GM18507 (cell line): ENCODE data around the gene NR1H4.
"Not testable (repeated sequence)": the region's sequence is repeated elsewhere in the genome, so short reads cannot be mapped to it uniquely, and the experiment has no call there.

Experiments used
- DNase-seq: peaks from one replicate; pipeline ENCODE4 v3.0.0; 2011; ENCODE audit warnings: low read depth; ENCODE audit not compliant: insufficient read length; ENCODE audit errors: extremely low spot score
- FAIRE-seq: peaks from 2 replicates; lab custom pipeline; 2011; peaks lifted over from hg19 to GRCh38; lab: Jason Lieb, UNC

Gene NR1H4

DNA sequence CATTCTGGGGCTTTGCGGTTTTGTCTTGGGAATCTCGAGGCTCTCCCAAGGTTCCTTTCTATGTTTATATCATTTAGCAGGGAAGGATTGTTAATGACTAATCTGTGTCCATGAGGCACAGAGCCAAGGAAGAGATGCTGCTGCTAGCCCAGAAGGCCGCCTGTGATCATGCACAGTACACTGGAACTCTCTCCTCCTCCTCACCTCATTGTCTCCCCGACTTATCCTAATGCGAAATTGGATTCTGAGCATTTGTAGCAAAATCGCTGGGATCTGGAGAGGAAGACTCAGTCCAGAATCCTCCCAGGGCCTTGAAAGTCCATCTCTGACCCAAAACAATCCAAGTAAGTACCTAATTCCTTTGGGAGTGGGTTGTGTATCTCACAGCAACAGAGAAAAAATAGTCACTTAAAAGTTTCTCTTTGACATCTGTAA, at the start of gene NR1H4:
TSS of gene NR1H4 (plus strand) at position 151 of the 435 bp plus-strand sequence. CDS start 19,458 bp downstream, outside the sequence.
- FAIRE-seq = no peak
- no peak for DNase-seq

- FAIRE-seq = no peak
- no peak for DNase-seq
These were observed 47.5 kb upstream of the NR1H4 start for GRCh38 chr12:100426145-100426544.

GRCh38 chr12:100427078-100427477, 46.6 kb upstream of the NR1H4 start:
- DNase-seq (no peak), FAIRE-seq (no peak)

DNA sequence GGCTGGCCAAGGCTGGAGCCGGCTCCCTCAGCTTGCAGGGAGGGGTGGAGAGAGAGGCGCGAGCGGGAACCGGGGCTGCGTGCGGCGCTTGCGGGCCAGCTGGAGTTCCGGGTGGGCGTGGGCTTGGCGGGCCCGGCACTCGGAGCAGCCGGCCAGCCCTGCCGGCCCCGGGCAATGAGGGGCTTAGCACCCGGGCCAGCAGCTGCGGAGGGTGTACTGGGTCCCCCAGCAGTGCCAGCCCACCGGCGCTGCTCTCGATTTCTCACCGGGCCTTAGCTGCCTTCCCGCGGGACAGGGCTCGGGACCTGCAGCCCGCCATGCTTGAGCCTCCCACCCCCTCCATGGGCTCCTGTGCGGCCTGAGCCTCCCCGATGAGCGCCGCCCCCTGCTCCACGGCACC, 43.4 kb upstream of the NR1H4 start:
- FAIRE-seq, DNase-seq: not testable (repeated sequence)

DNA sequence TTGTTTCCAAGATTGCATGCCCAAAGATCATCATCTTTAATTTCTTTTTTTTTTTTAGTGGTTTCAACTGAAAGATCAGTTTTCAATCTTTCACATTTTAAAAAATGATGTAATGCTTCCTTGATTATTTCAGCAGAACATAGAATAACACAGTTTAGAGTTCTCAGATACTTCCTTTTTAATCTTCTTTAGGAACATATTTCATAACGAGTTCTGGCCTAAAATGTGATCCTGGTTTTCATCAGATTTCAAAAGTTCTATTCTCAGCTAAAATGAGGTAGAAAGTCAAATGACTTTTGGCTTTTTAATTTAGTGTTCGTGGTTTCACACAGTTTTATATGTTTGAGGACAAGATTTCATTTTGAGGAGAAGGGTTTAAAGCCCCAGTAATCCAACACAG, 40.0 kb upstream of the NR1H4 start:
- DNase-seq (no peak), FAIRE-seq (no peak)

DNA sequence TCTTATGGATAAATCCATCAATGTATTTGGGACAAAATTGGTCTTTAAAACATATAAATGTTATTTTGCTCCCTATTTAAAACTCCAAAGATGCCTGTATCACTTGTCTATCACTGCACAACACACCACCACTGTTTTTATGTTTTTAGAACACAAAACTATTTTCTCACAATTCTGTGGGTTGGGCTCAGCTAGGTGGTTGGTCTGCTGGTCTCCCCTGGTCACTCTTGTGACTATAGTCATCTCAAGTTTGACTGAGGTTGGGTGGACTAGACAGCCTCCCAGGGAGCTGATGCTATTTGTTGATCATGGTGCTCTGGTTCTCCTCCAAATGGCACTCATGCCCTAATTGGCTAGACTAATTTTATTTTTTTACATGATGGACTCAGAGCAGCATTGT, 39.5 kb upstream of the NR1H4 start:
- FAIRE-seq = no peak
- no peak for DNase-seq

GRCh38 chr12:100435957-100436356, 37.7 kb upstream of the NR1H4 start:
- FAIRE-seq (no peak), DNase-seq (no peak)

- no peak for FAIRE-seq
- DNase-seq = no peak
These were observed 36.4 kb upstream of the NR1H4 start for GRCh38 chr12:100437038-100437841.

GRCh38 chr12:100439797-100440196, 33.9 kb upstream of the NR1H4 start:
- FAIRE-seq = no peak
- DNase-seq = no peak

DNA sequence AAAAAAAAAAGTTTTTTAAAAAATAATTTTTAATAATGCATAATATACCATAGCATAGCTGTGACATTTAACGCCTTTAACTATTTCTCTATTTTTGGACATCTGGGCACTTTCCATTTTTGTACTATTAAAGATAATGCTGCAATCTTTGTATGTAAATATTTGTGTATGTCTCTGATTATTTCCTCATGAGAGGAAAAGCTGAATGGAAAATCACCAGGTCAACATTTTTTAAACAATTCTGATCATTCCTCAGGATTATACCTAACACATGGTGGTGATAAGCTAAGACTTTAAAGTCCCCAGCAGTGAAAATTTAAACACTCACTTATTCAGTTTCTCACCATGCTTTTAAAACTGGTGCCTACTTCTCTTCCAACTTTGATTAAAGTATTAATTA, 31.3 kb upstream of the NR1H4 start:
- DNase-seq = no peak
- no peak for FAIRE-seq

- DNase-seq (no peak), FAIRE-seq (no peak)
These were observed 30.2 kb upstream of the NR1H4 start for GRCh38 chr12:100443434-100443833.

GRCh38 chr12:100445081-100445481, 28.6 kb upstream of the NR1H4 start:
- DNase-seq (no peak), FAIRE-seq (no peak)

GRCh38 chr12:100447381-100447780, 26.3 kb upstream of the NR1H4 start:
- no peak for DNase-seq
- no peak for FAIRE-seq

DNA sequence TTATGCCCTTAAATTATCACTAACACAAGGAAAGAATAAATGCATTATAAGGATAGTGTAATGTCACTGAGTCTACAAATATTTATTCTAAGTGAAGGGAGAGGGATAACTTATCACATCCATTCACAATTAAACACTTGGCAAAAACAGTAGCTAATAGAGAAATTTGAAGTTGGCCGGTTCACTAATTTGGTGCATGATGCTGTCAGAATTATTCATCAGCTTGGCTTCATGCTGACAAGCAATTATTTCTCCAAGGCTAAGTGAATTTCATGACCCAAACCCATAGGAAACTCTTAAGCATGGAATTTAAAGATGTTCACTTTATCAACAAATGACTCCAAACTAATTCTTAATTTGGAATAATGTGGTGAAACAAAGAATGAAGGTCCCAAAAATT, 25.0 kb upstream of the NR1H4 start:
- FAIRE-seq (no peak), DNase-seq (no peak)

DNA sequence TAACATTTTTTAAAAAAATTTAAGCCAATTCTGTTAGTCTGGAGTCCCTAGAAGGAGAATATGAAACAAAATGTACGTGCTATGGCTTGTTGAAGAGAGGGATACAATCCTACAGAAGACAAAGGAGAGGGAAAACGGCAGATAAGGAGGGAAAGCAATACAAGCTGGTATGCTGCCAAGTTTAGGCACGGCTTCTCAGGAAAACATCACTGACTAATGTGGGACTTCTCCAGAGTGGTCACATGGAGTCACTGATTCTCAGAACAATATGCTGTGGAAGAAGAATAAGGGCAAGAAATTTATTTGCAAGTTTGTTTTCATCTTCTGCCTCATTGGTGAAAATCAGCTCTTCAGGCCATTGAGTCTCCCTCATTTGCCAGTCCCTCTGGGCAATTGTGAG, 22.9 kb upstream of the NR1H4 start:
- DNase-seq (no peak), FAIRE-seq (no peak)

- FAIRE-seq (no peak), DNase-seq (no peak)
These were observed 19.7 kb upstream of the NR1H4 start for GRCh38 chr12:100453951-100454350.

DNA sequence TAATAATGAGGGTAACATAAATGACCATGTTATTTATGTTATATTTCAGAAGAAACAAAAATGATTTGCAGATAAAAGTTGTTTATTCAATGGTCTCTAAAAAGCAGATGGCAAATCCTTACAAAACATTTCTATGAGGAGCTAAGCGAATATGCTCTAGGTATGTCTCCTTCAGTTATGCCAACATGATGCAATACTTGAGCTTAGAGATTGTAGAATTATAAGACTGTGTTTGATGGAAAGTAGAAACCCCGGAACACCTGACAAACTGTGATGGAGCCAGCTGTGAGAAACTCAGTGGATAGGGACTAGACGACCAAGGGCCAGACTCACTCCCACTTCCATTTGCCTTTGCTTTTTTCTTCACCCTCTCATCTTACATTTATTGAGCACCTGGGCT, 17.8 kb upstream of the NR1H4 start:
- no peak for FAIRE-seq

DNA sequence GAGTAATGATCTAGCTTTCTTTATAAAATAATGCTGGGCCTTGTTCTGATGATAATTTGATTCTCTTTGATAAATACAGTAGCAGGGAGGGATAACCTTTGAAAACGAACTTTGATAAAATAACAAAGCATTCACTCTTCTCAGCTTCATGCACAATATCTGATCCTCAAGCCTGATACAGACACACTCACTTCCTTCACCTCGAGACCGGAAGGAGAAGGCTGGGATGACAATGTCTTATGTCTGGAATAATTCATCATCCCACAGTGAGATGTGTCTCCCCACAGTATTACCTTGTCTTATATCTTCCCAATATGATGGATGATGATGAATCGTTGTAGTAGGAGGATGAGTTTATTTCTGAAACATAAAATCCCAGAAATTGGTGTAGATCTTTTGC, 15.5 kb upstream of the NR1H4 start:
- DNase-seq = no peak
- no peak for FAIRE-seq

More for the DNA sequence above, 17.8 kb upstream of the NR1H4 start:
- no peak for DNase-seq

- DNase-seq (no peak), FAIRE-seq (no peak)
These were observed 13.0 kb upstream of the NR1H4 start for GRCh38 chr12:100460702-100461101.

DNA sequence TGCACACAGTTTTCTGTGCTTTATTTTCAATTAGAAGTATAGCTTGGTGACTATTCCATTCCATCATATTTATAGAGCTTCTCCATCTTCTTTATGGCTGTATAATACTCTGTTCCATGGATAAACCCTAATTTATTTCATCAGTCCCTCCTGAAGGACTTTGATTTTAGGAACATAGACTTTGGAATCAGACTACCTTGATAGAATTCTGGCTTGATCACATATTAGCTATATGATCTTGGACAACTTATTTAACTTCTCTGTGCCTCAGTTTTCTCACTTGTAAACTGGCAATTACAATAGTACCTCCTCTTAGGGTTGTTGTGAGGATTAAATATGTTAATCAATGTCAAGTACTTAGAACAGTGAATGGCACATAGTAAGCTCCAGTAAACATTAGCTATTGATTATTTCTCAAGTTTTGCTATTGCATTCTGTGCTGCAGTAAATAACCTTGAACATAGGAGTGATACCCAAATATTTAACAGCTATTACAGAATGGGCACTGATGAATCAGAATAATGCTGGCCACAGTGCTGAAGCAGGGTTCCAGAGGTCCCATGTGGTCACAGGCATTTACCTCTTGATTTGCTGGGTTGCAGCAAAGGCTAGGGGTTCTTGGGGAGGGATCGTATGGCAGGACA, 12.2 kb upstream of the NR1H4 start:
- DNase-seq (no peak), FAIRE-seq (no peak)

- FAIRE-seq (no peak), DNase-seq (no peak)
These were observed 10.0 kb upstream of the NR1H4 start for GRCh38 chr12:100463661-100464060.
